Measurements from ENCODE around the gene KNL1. TPM values are rescaled to one million over a fixed set of nuclear protein-coding genes. Genes with fewer than 3 reads are reported as not detected.
"Not testable (repeated sequence)": the region's sequence is repeated elsewhere in the genome, so short reads cannot be mapped to it uniquely, and the experiment has no call there.

Gene KNL1
- total and polyA plus RNA-seq, 9 donors: 8.7 to 16.9 (median 10.0) TPM

GRCh38 chr15:40578892-40579291 is 15.2 kb upstream of the KNL1 start:
- no peaks in the 10 kb centered on the region for H3K27me3 ChIP-seq (ENCODE audit: control insufficient read depth, insufficient read depth, low read length)
- no CpG with 5 or more reads among the region's 4 CpGs for WGBS (ENCODE audit: insufficient coverage)
- peaks cover 8% of the 10 kb centered on the region for H3K36me3 ChIP-seq (ENCODE audit: control insufficient read depth, insufficient read depth, low read length)

GRCh38 chr15:40581796-40582195 is 12.3 kb upstream of the KNL1 start:
- DNase-seq; H3K27ac ChIP-seq (ENCODE audit: low read length); H3K4me1 ChIP-seq (ENCODE audit: control insufficient read depth, insufficient read depth, low read length); H3K4me3 ChIP-seq (ENCODE audit: low read length); H3K27me3 ChIP-seq (ENCODE audit: control insufficient read depth, insufficient read depth, low read length); H3K9me3 ChIP-seq (replicated peaks; ENCODE audit: control insufficient read depth, low read depth, low read length); H3K36me3 ChIP-seq (ENCODE audit: control insufficient read depth, insufficient read depth, low read length): not testable (repeated sequence)
- WGBS (ENCODE audit: insufficient coverage): 100% methylated on average over 1 of the region's 2 CpGs

More at GRCh38 chr15:40578892-40579291, 15.2 kb upstream of the KNL1 start:
- Histone ChIP-seq H3K9me3 (replicated peaks; ENCODE audit: control insufficient read depth, low read depth, low read length) (peaks cover 2% of the 10 kb centered on the region), H3K4me3 (ENCODE audit: low read length) (no peak overlapping the region), H3K4me1 (ENCODE audit: control insufficient read depth, insufficient read depth, low read length) (no peaks in the 10 kb centered on the region), H3K27ac (ENCODE audit: low read length) (no peak overlapping the region)
- no peak for DNase-seq

- peak; percentile 92 for DNase-seq
- H3K36me3 ChIP-seq (ENCODE audit: control insufficient read depth, insufficient read depth, low read length): no peaks in the 10 kb centered on the region
- no peaks in the 10 kb centered on the region for H3K4me1 ChIP-seq (ENCODE audit: control insufficient read depth, insufficient read depth, low read length)
These were observed 11.3 kb upstream of the KNL1 start for GRCh38 chr15:40582726-40583246.

GRCh38 chr15:40584191-40584590 is 9.9 kb upstream of the KNL1 start:
- no peak overlapping the region for H3K4me3 ChIP-seq (ENCODE audit: low read length)
- peak overlapping the region; percentile 69 for H3K27ac ChIP-seq (ENCODE audit: low read length)
- no peaks in the 10 kb centered on the region for H3K36me3 ChIP-seq (ENCODE audit: control insufficient read depth, insufficient read depth, low read length)
- no CpG with 5 or more reads among the region's 2 CpGs for WGBS (ENCODE audit: insufficient coverage)
- no peaks in the 10 kb centered on the region for H3K4me1 ChIP-seq (ENCODE audit: control insufficient read depth, insufficient read depth, low read length)
- no peaks in the 10 kb centered on the region for H3K27me3 ChIP-seq (ENCODE audit: control insufficient read depth, insufficient read depth, low read length)
- peaks cover 2% of the 10 kb centered on the region for H3K9me3 ChIP-seq (replicated peaks; ENCODE audit: control insufficient read depth, low read depth, low read length)
- peak; percentile 86 for DNase-seq

More at GRCh38 chr15:40582726-40583246, 11.3 kb upstream of the KNL1 start:
- 73% methylated on average over 5 of the region's 8 CpGs for WGBS (ENCODE audit: insufficient coverage)
- Histone ChIP-seq H3K27ac (ENCODE audit: low read length) (peak overlapping the region; percentile 55), H3K4me3 (ENCODE audit: low read length) (peak overlapping the region; percentile 27), H3K27me3 (ENCODE audit: control insufficient read depth, insufficient read depth, low read length) (no peaks in the 10 kb centered on the region), H3K9me3 (replicated peaks; ENCODE audit: control insufficient read depth, low read depth, low read length) (peaks cover 2% of the 10 kb centered on the region)

DNA sequence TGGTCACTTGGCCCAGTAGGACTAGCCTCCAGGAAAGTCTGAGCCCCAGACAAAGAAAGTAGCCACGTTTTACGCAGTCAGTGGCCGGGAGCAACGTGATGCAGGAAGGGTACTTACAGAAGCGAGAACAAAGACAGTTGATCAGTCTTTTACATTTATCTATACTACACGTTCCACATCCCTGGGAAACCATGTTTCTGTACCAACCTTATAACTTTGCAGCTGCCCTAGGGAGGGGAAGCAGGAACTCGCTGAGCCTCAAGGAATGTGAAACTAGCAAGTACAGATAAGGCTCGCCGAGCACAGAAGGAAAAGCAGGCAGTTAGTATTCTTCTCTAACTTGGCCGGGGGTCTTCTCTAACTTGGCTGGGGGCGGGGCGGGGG is 3.4 kb upstream of the KNL1 start:
- Histone ChIP-seq H3K36me3 (ENCODE audit: control insufficient read depth, insufficient read depth, low read length) (no peaks in the 10 kb centered on the region), H3K27ac (ENCODE audit: low read length) (no peak overlapping the region), H3K27me3 (ENCODE audit: control insufficient read depth, insufficient read depth, low read length) (no peaks in the 10 kb centered on the region), H3K4me1 (ENCODE audit: control insufficient read depth, insufficient read depth, low read length) (no peaks in the 10 kb centered on the region), H3K4me3 (ENCODE audit: low read length) (no peak overlapping the region), H3K9me3 (replicated peaks; ENCODE audit: control insufficient read depth, low read depth, low read length) (no peaks in the 10 kb centered on the region)
- no peak for DNase-seq
- WGBS (ENCODE audit: insufficient coverage): 20% methylated on average over 2 of the region's 12 CpGs

DNA sequence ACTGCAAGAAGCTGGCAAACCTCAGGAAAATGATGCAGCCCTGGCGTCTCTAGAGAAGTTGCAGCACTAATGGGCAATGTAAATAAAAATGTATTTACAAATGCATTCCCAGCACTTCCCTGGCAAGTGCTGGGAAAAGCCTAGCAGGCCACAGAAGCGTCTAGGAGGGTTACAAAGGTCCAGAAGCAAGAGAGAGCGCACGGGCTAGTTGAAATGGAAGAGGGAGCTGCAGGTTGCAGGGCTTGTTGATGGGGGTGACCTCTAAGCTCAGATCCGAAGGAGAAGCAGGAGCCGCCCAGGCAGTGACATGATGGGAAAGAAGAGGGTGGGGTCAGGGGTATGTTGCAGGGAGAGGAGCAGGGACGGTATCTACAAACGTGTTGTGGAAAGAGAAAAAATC is 2.7 kb upstream of the KNL1 start:
- 50% methylated on average over 7 of the region's 8 CpGs for WGBS (ENCODE audit: insufficient coverage)

GRCh38 chr15:40593165-40593564 is 884 bp upstream of the KNL1 start:
- H3K36me3 ChIP-seq (ENCODE audit: control insufficient read depth, insufficient read depth, low read length): no peaks in the 10 kb centered on the region
- no peaks in the 10 kb centered on the region for H3K27me3 ChIP-seq (ENCODE audit: control insufficient read depth, insufficient read depth, low read length)
- no peaks in the 10 kb centered on the region for H3K9me3 ChIP-seq (replicated peaks; ENCODE audit: control insufficient read depth, low read depth, low read length)
- no peak for DNase-seq
- no peaks in the 10 kb centered on the region for H3K4me1 ChIP-seq (ENCODE audit: control insufficient read depth, insufficient read depth, low read length)
- no peak overlapping the region for H3K27ac ChIP-seq (ENCODE audit: low read length)
- no CpG with 5 or more reads among the region's 2 CpGs for WGBS (ENCODE audit: insufficient coverage)
- no peak overlapping the region for H3K4me3 ChIP-seq (ENCODE audit: low read length)

More for the DNA sequence above, 2.7 kb upstream of the KNL1 start:
- no peaks in the 10 kb centered on the region for H3K4me1 ChIP-seq (ENCODE audit: control insufficient read depth, insufficient read depth, low read length)
- no peaks in the 10 kb centered on the region for H3K36me3 ChIP-seq (ENCODE audit: control insufficient read depth, insufficient read depth, low read length)
- DNase-seq: no peak
- no peak overlapping the region for H3K27ac ChIP-seq (ENCODE audit: low read length)
- no peak overlapping the region for H3K4me3 ChIP-seq (ENCODE audit: low read length)
- no peaks in the 10 kb centered on the region for H3K27me3 ChIP-seq (ENCODE audit: control insufficient read depth, insufficient read depth, low read length)
- no peaks in the 10 kb centered on the region for H3K9me3 ChIP-seq (replicated peaks; ENCODE audit: control insufficient read depth, low read depth, low read length)

DNA sequence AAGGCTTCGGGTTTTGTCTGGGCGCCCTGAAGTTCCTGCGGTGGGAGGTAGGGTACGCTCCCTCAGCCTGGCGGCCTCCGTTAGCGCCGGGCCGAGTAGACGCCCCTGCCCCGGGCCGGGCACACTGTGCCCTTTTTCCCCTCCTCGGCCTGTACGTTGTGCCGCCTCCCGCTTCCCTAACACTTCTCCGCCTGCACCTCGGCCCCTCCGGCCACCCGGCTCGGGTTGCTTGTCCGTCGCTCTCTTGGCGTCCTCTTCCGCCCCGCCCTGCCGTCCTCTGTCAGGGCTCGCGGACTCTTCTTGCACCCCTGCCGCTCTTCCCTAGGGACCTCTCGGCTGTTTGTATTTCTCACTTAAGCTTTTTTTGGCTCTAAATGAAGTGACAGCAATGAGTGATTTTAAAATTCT is 384 bp downstream of the KNL1 start:
- DNase-seq: peak; percentile 83
- peak overlapping the region; percentile 97 for H3K27ac ChIP-seq (ENCODE audit: low read length)
- under 1% methylated on average over 29 of the region's 31 CpGs for WGBS (ENCODE audit: insufficient coverage)

DNA sequence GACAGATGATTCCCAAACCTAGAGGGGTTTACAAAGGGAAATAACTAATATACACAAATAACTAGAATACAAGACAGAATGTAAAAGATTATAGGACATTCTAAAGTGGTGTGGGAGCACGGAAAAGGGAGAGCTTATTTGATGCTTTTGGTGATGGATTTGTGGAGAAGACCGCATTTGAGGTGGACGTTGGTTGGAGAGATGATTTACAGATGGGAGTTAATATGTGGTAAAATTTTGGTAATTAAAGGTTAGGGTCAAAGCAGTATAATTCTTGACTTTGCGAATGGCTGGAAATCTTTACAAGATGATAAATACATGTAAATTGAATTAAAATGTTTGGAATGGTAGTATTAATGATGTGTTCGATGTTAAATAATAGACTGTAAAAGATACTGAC is 1.2 kb downstream of the KNL1 start:
- H3K36me3 ChIP-seq (ENCODE audit: control insufficient read depth, insufficient read depth, low read length): no peaks in the 10 kb centered on the region
- H3K4me3 ChIP-seq (ENCODE audit: low read length): peak overlapping the region; percentile 84
- WGBS (ENCODE audit: insufficient coverage): 25% methylated on average over 4 of the region's 5 CpGs
- H3K27ac ChIP-seq (ENCODE audit: low read length): no peak overlapping the region
- H3K4me1 ChIP-seq (ENCODE audit: control insufficient read depth, insufficient read depth, low read length): no peaks in the 10 kb centered on the region
- H3K27me3 ChIP-seq (ENCODE audit: control insufficient read depth, insufficient read depth, low read length): no peaks in the 10 kb centered on the region
- no peak for DNase-seq
- H3K9me3 ChIP-seq (replicated peaks; ENCODE audit: control insufficient read depth, low read depth, low read length): no peaks in the 10 kb centered on the region

More for the DNA sequence above, 384 bp downstream of the KNL1 start:
- H3K4me1 ChIP-seq (ENCODE audit: control insufficient read depth, insufficient read depth, low read length): no peaks in the 10 kb centered on the region
- H3K36me3 ChIP-seq (ENCODE audit: control insufficient read depth, insufficient read depth, low read length): no peaks in the 10 kb centered on the region
- H3K9me3 ChIP-seq (replicated peaks; ENCODE audit: control insufficient read depth, low read depth, low read length): no peaks in the 10 kb centered on the region
- no peaks in the 10 kb centered on the region for H3K27me3 ChIP-seq (ENCODE audit: control insufficient read depth, insufficient read depth, low read length)
- peak overlapping the region; percentile 84 for H3K4me3 ChIP-seq (ENCODE audit: low read length)

- H3K27me3 ChIP-seq (ENCODE audit: control insufficient read depth, insufficient read depth, low read length): no peaks in the 10 kb centered on the region
- no CpG with 5 or more reads among the region's 5 CpGs for WGBS (ENCODE audit: insufficient coverage)
- H3K27ac ChIP-seq (ENCODE audit: low read length): no peak overlapping the region
- no peak overlapping the region for H3K4me3 ChIP-seq (ENCODE audit: low read length)
- H3K4me1 ChIP-seq (ENCODE audit: control insufficient read depth, insufficient read depth, low read length): no peaks in the 10 kb centered on the region
- no peaks in the 10 kb centered on the region for H3K36me3 ChIP-seq (ENCODE audit: control insufficient read depth, insufficient read depth, low read length)
- H3K9me3 ChIP-seq (replicated peaks; ENCODE audit: control insufficient read depth, low read depth, low read length): no peaks in the 10 kb centered on the region
- DNase-seq: no peak
These were observed 1.7 kb downstream of the KNL1 start for GRCh38 chr15:40595773-40596172.

DNA sequence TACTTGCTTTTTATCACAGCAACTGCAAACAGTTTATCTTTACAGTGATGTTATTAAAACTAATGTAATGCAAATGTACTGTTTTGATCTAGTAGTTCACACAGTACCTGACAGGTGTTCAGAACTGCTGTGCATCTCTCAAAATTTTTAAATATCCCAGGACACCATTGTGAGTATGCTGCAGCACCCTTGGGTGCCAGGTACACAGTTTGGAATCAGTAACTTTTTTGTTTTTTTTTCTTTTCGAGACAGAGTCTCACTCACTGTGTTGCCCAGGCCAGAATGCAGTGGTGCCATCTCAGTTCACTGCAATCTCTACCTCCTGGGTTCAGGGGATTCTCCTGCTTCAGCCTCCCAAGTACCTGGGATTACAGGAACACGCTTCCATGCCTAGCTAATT is 3.0 kb downstream of the KNL1 start:
- 95% methylated on average over 2 of the region's 2 CpGs for WGBS (ENCODE audit: insufficient coverage)
- no peaks in the 10 kb centered on the region for H3K4me1 ChIP-seq (ENCODE audit: control insufficient read depth, insufficient read depth, low read length)
- H3K27me3 ChIP-seq (ENCODE audit: control insufficient read depth, insufficient read depth, low read length): no peaks in the 10 kb centered on the region
- no peaks in the 10 kb centered on the region for H3K36me3 ChIP-seq (ENCODE audit: control insufficient read depth, insufficient read depth, low read length)
- no peaks in the 10 kb centered on the region for H3K9me3 ChIP-seq (replicated peaks; ENCODE audit: control insufficient read depth, low read depth, low read length)
- H3K27ac ChIP-seq (ENCODE audit: low read length): no peak overlapping the region
- no peak overlapping the region for H3K4me3 ChIP-seq (ENCODE audit: low read length)
- no peak for DNase-seq
